HepG2 (cell line): ENCODE measurements around the gene ZSCAN23. TPM values are rescaled to one million over a fixed set of nuclear protein-coding genes. Genes with fewer than 3 reads are reported as not detected.
A peak's percentile ranks its signal among the peaks of the same experiment; 100 is the strongest.

Experiments
- ADNP ChIP-seq: sonication (generic); formaldehyde crosslinking; IDR thresholded peaks from 2 replicates; pipeline ENCODE4 v1.4.0; 2020; ENCODE audit warnings: missing genetic modification reagents
- CHCHD3 ChIP-seq: sonication (generic); formaldehyde crosslinking; IDR thresholded peaks from 2 replicates; pipeline ENCODE4 v1.8.0; 2022; ENCODE audit warnings: mild to moderate bottlenecking, missing genetic modification reagents, moderate library complexity
- ESRRA ChIP-seq: sonication (generic); formaldehyde crosslinking; IDR thresholded peaks from 2 replicates; pipeline ENCODE4 v1.5.1; 2020; ENCODE audit warnings: mild to moderate bottlenecking, low read depth, missing genetic modification reagents
- FOXJ3 ChIP-seq: sonication (generic); formaldehyde crosslinking; IDR thresholded peaks from 2 replicates; pipeline ENCODE4 v1.4.0; 2020; ENCODE audit warnings: missing genetic modification reagents, mild to moderate bottlenecking, borderline replicate concordance
- HNF4G ChIP-seq, 2 experiments: sonication (generic) in 1 of 2; formaldehyde crosslinking in 1 of 2; IDR thresholded peaks; 2 replicates each; pipeline versions ENCODE4 v1.4.0 to v1.6.1; 2011 to 2020; ENCODE audit warnings: borderline replicate concordance in 2 of 2, low read depth in 2 of 2, mild to moderate bottlenecking in 2 of 2, low read length in 1 of 2, missing genetic modification reagents in 1 of 2, moderate library complexity in 1 of 2
- HNRNPL ChIP-seq: fragments of 200-400 bp; formaldehyde crosslinking; IDR thresholded peaks from 2 replicates; pipeline ENCODE4 v1.6.1; 2017; ENCODE audit warnings: mild to moderate bottlenecking, low read depth, low read length
- JUNB ChIP-seq: sonication (generic); formaldehyde crosslinking; IDR thresholded peaks from 2 replicates; pipeline ENCODE4 v1.8.0; 2022; ENCODE audit warnings: missing genetic modification reagents, mild to moderate bottlenecking, borderline replicate concordance
- KMT2A ChIP-seq: sonication (generic); formaldehyde crosslinking; IDR thresholded peaks from 2 replicates; pipeline ENCODE4 v1.4.0; 2020; ENCODE audit warnings: missing genetic modification reagents
- ONECUT2 ChIP-seq: sonication (generic); formaldehyde crosslinking; IDR thresholded peaks from 2 replicates; pipeline ENCODE4 v1.4.0; 2020; ENCODE audit warnings: missing genetic modification reagents
- PPARG ChIP-seq: conservative IDR thresholded peaks from 2 replicates; pipeline ENCODE4 v1.6.1; 2016; ENCODE audit warnings: missing biosample characterization, missing genetic modification reagents
- SATB2 ChIP-seq: sonication (generic); formaldehyde crosslinking; IDR thresholded peaks from 2 replicates; pipeline ENCODE4 v1.5.0; 2020; ENCODE audit warnings: missing genetic modification reagents
- SOX5 ChIP-seq: IDR thresholded peaks from 2 replicates; pipeline ENCODE4 v1.6.1; 2016; ENCODE audit warnings: borderline replicate concordance
- SRY ChIP-seq: sonication (generic); formaldehyde crosslinking; IDR thresholded peaks from 2 replicates; pipeline ENCODE4 v1.8.0; 2022; ENCODE audit warnings: mild to moderate bottlenecking, missing genetic modification reagents
- UBTF ChIP-seq: sonication (generic); formaldehyde crosslinking; IDR thresholded peaks from 2 replicates; pipeline ENCODE4 v1.4.0; 2020; ENCODE audit warnings: mild to moderate bottlenecking, missing genetic modification reagents
- YEATS2 ChIP-seq: sonication (generic); formaldehyde crosslinking; IDR thresholded peaks from 2 replicates; pipeline ENCODE4 v1.4.0; 2020; ENCODE audit warnings: missing genetic modification reagents, borderline replicate concordance
- ZNF441 ChIP-seq: sonication (generic); formaldehyde crosslinking; IDR thresholded peaks from 2 replicates; pipeline ENCODE4 v1.7.0; 2021; ENCODE audit warnings: missing genetic modification reagents, borderline replicate concordance
- ZNF546 ChIP-seq: sonication (generic); formaldehyde crosslinking; conservative IDR thresholded peaks from 2 replicates; pipeline ENCODE4 v1.8.1; 2023; ENCODE audit warnings: mild to moderate bottlenecking, missing genetic modification reagents
- polyA plus RNA-seq, 8 experiments: library from polyadenylated mRNA; depleted of rRNA in 3 of 8; stranded (reverse) in 7 of 8; unstranded in 1 of 8; fragments of >200 nt; fragmentation: Illumina TruSeq in 4 of 8; extraction: Trizol in 4 of 8; gene quantifications; 2 replicates each; pipeline versions ENCODE4 v1.2.1 to v1.2.3, GENCODE V29; 2011 to 2016; ENCODE audit warnings: low read depth in 4 of 8, missing spikeins in 1 of 8, mixed read lengths in 1 of 8; ENCODE audit not compliant: insufficient read depth in 1 of 8
- total RNA-seq, 5 experiments: library from RNA; depleted of rRNA; stranded (reverse); fragments of >200 nt; fragmentation: Illumina TruSeq; extraction: Trizol; gene quantifications; 2 replicates each; pipeline ENCODE4 v1.2.3, GENCODE V29; 2016; ENCODE audit warnings: low read depth in 1 of 5
- TF ChIP-seq, protein P1 (sequence below): sonication (generic); formaldehyde crosslinking; IDR thresholded peaks from 2 replicates; pipeline ENCODE4 v1.8.0; 2022; ENCODE audit warnings: missing genetic modification reagents, mild to moderate bottlenecking, borderline replicate concordance
- TF ChIP-seq, protein P2 (sequence below): fragments of 450-650 bp; IDR thresholded peaks from 2 replicates; pipeline ENCODE4 v1.6.1; 2017; ENCODE audit warnings: mild to moderate bottlenecking
- TF ChIP-seq, protein P3 (sequence below): sonication (generic); formaldehyde crosslinking; IDR thresholded peaks from 2 replicates; pipeline ENCODE4 v1.4.0; 2020; ENCODE audit warnings: mild to moderate bottlenecking, missing genetic modification reagents, borderline replicate concordance

The ZSCAN23 gene
- total and polyA plus RNA-seq, 2 of the 13 experiments (the other 11 are each of a cell fraction or from before 2014, with no cell fraction given): 0.29 to 1.2 TPM

DNA sequence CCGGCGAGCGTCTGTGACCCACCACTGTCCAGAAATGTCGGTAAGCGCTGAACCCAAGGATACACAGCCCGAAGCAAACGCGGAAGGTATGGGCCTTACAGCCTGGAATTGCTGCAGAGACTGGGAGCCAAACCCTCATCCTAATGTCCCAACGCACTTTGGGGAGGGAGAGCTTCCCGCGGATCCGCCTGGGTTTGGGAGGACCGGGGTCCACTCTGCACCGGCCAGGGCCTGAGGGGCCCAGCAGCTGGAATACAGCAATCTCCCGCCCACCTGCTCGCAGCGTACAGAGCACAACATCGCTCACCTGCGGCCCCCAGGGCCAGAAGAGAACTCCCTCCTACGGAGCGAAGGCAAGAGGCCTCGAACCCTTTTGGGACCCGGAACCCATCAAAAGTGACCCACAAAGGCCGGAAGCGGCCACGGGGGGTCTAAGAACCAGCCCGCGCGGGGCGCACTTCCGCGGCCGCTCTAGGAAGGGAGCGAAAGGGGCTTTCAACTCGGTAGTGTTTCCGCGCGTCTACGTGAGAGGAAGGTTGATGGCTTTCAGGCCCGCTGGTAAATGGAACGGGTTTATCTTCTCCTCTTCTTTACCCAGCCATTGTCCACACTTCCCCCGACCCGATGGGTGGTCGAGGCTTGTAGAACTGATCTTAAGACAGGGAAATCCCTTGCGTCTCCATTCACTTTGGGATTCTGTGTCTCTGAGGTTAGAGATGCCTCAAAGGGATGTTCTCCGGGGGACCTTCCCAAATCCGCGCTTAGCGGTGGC lies 43.8 kb downstream of the ZSCAN23 start, which contains the start of gene ZSCAN12 (continued):
- TF ChIP-seq, protein P1, sequence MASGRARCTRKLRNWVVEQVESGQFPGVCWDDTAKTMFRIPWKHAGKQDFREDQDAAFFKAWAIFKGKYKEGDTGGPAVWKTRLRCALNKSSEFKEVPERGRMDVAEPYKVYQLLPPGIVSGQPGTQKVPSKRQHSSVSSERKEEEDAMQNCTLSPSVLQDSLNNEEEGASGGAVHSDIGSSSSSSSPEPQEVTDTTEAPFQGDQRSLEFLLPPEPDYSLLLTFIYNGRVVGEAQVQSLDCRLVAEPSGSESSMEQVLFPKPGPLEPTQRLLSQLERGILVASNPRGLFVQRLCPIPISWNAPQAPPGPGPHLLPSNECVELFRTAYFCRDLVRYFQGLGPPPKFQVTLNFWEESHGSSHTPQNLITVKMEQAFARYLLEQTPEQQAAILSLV (CRISPR knock-in tag): peak; percentile 98
- 0 out of 2 replicates have a peak, but pooled peaks have one; percentile 36 for TF ChIP-seq ZNF441
- TF ChIP-seq, protein P2, sequence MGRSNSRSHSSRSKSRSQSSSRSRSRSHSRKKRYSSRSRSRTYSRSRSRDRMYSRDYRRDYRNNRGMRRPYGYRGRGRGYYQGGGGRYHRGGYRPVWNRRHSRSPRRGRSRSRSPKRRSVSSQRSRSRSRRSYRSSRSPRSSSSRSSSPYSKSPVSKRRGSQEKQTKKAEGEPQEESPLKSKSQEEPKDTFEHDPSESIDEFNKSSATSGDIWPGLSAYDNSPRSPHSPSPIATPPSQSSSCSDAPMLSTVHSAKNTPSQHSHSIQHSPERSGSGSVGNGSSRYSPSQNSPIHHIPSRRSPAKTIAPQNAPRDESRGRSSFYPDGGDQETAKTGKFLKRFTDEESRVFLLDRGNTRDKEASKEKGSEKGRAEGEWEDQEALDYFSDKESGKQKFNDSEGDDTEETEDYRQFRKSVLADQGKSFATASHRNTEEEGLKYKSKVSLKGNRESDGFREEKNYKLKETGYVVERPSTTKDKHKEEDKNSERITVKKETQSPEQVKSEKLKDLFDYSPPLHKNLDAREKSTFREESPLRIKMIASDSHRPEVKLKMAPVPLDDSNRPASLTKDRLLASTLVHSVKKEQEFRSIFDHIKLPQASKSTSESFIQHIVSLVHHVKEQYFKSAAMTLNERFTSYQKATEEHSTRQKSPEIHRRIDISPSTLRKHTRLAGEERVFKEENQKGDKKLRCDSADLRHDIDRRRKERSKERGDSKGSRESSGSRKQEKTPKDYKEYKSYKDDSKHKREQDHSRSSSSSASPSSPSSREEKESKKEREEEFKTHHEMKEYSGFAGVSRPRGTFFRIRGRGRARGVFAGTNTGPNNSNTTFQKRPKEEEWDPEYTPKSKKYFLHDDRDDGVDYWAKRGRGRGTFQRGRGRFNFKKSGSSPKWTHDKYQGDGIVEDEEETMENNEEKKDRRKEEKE: no peak
- TF ChIP-seq PPARG (CRISPR knock-in tag): peak; percentile 54; the same call in 1 of the 2 replicates
- TF ChIP-seq SATB2: peak; percentile 32; the same call in 1 of the 2 replicates
- peak; percentile 89; the same call in 1 of the 2 replicates for TF ChIP-seq ESRRA (CRISPR knock-in tag)
- TF ChIP-seq ZNF546 (CRISPR knock-in tag): peak; percentile 88; the same call in 1 of the 2 replicates
- TF ChIP-seq FOXJ3 (CRISPR knock-in tag): peak; percentile 83; the same call in 1 of the 2 replicates
- TF ChIP-seq, protein P3, sequence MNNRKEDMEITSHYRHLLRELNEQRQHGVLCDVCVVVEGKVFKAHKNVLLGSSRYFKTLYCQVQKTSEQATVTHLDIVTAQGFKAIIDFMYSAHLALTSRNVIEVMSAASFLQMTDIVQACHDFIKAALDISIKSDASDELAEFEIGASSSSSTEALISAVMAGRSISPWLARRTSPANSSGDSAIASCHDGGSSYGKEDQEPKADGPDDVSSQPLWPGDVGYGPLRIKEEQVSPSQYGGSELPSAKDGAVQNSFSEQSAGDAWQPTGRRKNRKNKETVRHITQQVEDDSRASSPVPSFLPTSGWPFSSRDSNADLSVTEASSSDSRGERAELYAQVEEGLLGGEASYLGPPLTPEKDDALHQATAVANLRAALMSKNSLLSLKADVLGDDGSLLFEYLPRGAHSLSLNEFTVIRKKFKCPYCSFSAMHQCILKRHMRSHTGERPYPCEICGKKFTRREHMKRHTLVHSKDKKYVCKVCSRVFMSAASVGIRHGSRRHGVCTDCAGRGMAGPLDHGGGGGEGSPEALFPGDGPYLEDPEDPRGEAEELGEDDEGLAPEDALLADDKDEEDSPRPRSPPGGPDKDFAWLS (CRISPR knock-in tag): no peak
- no peak for TF ChIP-seq JUNB
- peak; percentile 34; the same call in 1 of the 2 replicates for TF ChIP-seq HNF4G (IDR thresholded peaks at IDR 0.05; ENCODE audit: borderline replicate concordance, low read depth, low read length)
- TF ChIP-seq HNF4G (CRISPR knock-in tag; IDR thresholded peaks at IDR 0.05; ENCODE audit: borderline replicate concordance, low read depth): peak; percentile 70; the same call in 1 of the 2 replicates
- peak; percentile 68 for TF ChIP-seq SOX5 (CRISPR knock-in tag)
- no peak for TF ChIP-seq ADNP (CRISPR knock-in tag)
- 0 out of 2 replicates have a peak, but pooled peaks have one; percentile 73 for TF ChIP-seq HNRNPL
- peak; percentile 95 for TF ChIP-seq UBTF
- TF ChIP-seq ONECUT2: peak; percentile 53; the same call in 1 of the 2 replicates
- peak; percentile 99 for TF ChIP-seq YEATS2 (CRISPR knock-in tag)
- TF ChIP-seq KMT2A: peak; percentile 100
- peak; percentile 98 for TF ChIP-seq SRY (CRISPR knock-in tag)
- no peak for TF ChIP-seq CHCHD3 (CRISPR knock-in tag)
